ENCODE results near the gene FYN. TPM values are rescaled to one million over a fixed set of nuclear protein-coding genes. Genes with fewer than 3 reads are reported as not detected.

FYN gene
- total and polyA plus RNA-seq, 9 of the 15 experiments (the other 6 are each of a cell fraction or from before 2014, with no cell fraction given) = 2.9 to 22.1 (median 11.4) TPM

GRCh38 chr6:111652156-111652555 is 221.1 kb downstream of the FYN start (continued):
- TF ChIP-seq ZNF785 (CRISPR knock-in tag; IDR thresholded peaks at IDR 0.05) = no peak

- POLR2A ChIA-PET = no interaction called here
- no peak overlapping the region for H3K9ac ChIP-seq (ENCODE audit: insufficient read depth in 1 of 2, low read depth in 2 of 2, low read length in 2 of 2)
- ATAC-seq (0 out of 3 replicates have a peak, but pooled peaks have one; percentile 16), FAIRE-seq (no peak), DNase-seq (ENCODE audit: extremely low read depth in 1 of 4, low spot score in 3 of 4) (no peak)
- H3K27ac ChIP-seq (ENCODE audit: extremely low read depth, low read depth, low read length) = no peak overlapping the region
- in situ Hi-C loops (cut with MboI) (no loop called here), intact Hi-C loops (cut with micrococcal nuclease) (no loop called here)
- no peaks in the 10 kb centered on the region for H3K4me1 ChIP-seq (replicated peaks in 1 of 2; ENCODE audit: control insufficient read depth in 2 of 2, insufficient read depth in 2 of 2, low read length in 2 of 2)
- no peaks in the 10 kb centered on the region for H3K79me2 ChIP-seq (ENCODE audit: control insufficient read depth, insufficient read depth, low read length)
- peaks cover 11 to 23% of the 10 kb centered on the region in 2 experiments; a peak in 4 of 5 replicates for H3K27me3 ChIP-seq (ENCODE audit: control insufficient read depth in 2 of 2, insufficient read depth in 2 of 2, low read length in 2 of 2)
- no peaks in the 10 kb centered on the region for H3K9me1 ChIP-seq (ENCODE audit: control insufficient read depth, insufficient read depth, low read length)
- no peaks in the 10 kb centered on the region for H3K9me3 ChIP-seq (replicated peaks; ENCODE audit: control insufficient read depth, insufficient read depth, low read depth, low read length)
- TF ChIP-seq ARID2 (IDR thresholded peaks at IDR 0.05) (no peak), C11orf30 (IDR thresholded peaks at IDR 0.05; ENCODE audit: low read depth) (0 out of 2 replicates have a peak, but pooled peaks have one; percentile 4), ZNF316 (IDR thresholded peaks at IDR 0.05) (0 out of 2 replicates have a peak, but pooled peaks have one; percentile 19), TFAP4 (CRISPR knock-in tag; IDR thresholded peaks at IDR 0.05; ENCODE audit: borderline replicate concordance) (peak; percentile 13; the same call in 1 of the 2 replicates), CEBPB (tag; IDR thresholded peaks at IDR 0.05) (peak; percentile 65), ZNF408 (CRISPR knock-in tag; IDR thresholded peaks at IDR 0.05; ENCODE audit: low read depth) (no peak)
- H4K20me1 ChIP-seq (replicated peaks; ENCODE audit: control insufficient read depth, insufficient read depth, low read length) = no peaks in the 10 kb centered on the region; the same call in 1 of the 2 replicates
- CTCF ChIA-PET (ENCODE audit: low intra/inter-chr PET ratio) = no interaction called here
- 2% methylated on average over 12 of the region's 13 CpGs for WGBS (ENCODE audit: insufficient coverage, low coverage, missing lambda C conversion rate)
- H3K4me2 ChIP-seq (ENCODE audit: insufficient read depth, low read length) = no peak overlapping the region
- no peak overlapping the region for H2AFZ ChIP-seq (ENCODE audit: low read depth, low read length)
- no peak overlapping the region for H3K4me3 ChIP-seq
- no peaks in the 10 kb centered on the region for H3K36me3 ChIP-seq (ENCODE audit: control insufficient read depth, insufficient read depth, low read length)
- no TSS peak for BruUV-seq (replicated peaks)
Measured at GRCh38 chr6:111651185-111652034, 221.8 kb downstream of the FYN start.

Data from K562 (cell line).